ENCODE results near the gene CADPS.

Gene CADPS

DNA sequence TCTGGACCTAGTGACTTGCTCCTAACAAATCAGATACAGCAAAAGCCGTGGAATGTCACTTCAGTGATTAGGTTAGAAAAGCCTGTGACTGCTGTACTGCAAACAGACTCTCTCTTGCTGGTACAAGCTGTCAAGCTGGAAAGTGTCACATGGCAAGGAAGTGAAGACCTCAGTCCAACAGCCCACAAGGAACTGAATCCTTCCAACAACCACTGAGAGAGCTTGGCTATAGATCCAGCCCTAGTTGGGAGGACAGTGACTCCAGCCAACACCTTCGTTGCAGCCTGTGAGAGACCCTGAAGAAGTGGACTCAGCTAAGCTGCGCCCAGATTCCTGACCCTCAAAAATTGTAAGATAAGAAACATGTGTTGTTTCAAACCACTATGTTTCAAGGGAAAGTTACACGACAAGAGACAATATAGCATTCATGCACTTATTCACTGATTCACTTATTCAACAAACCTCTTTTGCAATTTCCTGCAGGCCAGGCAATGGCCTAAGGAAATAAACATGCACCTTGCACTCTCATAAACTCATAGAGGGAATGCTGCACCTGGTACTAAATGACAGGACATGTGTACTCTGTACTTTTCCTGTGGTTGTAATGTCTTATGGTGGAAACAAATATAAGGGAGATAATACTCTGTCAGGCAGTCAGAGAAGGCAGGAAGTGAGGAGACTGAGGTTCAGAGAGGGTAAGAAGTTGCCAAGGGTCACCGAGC lies 142.9 kb downstream of the CADPS start:
- no peak for DNase-seq

DNA sequence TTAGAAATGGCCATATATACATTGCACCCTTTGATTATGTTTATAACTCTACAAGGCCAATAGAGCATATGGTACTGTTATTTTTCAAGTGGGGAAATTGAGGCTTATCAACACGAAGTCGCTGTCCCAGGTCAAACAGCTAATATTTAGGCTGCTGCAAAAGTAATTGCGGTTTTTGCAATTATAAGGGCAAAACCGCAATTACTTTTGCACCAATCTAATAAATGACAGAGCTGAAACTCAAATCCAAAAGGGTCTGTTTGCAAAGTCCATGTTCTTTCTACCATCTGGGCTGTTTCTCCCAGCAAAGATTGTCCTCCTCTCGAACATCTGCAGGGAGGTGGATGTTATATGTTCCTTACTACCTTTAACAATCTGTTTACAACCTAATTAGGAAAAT lies 147.2 kb downstream of the CADPS start:
- no peak for DNase-seq

- DNase-seq: no peak
These were observed 147.7 kb downstream of the CADPS start for GRCh38 chr3:62727536-62727935.

GRCh38 chr3:62724503-62724902 lies 150.7 kb downstream of the CADPS start:
- DNase-seq: no peak

DNA sequence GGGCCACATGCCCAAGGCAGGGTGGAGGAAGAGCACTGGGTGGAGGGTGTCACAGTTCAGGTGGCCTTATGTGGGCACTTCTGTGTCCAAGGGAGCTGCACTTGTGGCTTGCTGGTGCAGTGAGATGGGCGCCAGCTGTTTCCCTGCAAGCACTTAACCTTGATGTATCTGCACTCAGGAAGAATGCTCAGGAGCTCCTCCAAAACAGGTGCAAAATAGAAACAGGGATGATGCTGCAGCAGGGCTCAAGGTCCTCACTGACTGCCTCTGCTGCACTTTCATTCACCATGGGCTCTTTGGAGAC lies 151.3 kb downstream of the CADPS start:
- no peak for DNase-seq

GRCh38 chr3:62723166-62723913 lies 151.9 kb downstream of the CADPS start:
- DNase-seq: no peak

- DNase-seq: no peak
These were observed 152.9 kb downstream of the CADPS start for GRCh38 chr3:62722344-62722743.

DNA sequence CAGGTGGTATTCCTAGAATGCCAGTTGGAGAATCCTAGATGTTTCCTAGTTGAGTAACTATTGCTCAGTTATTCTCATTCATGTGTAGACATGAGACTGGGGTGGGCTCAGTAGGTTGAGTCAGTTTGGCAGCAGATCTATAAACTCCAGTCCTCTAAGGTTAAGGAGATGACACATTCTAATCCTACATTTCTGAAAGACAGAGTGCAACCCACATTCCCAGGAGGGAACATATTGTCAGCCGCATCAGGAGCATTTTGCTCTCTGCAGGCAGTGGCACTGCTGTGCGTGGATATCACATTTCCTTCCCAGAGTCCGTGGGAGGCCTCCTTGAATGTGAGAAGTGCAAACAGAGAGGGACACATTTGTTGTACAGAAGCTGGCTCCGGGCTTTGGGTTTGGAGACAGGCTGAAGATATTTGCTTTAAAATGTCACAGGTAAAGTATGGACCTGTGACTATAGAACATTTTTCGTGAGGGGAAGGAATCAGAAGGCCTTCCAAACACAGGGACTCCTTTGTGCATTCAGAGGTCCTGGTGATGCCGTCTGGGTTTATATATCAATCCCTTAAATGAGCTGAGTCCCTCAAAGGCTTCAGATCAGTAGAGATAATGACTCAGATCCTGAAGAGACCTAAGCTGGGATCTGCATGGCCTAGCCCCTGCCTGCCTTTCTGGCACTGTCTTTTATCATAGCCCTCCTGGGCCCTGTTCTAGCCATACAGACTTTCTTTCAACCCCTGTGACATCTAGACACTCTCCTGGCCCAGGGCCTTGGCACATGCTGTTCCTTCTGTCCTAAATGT lies 156.5 kb downstream of the CADPS start:
- no peak for DNase-seq

GRCh38 chr3:62718011-62718410 lies 157.2 kb downstream of the CADPS start:
- no peak for DNase-seq

- DNase-seq: no peak
These were observed 162.5 kb downstream of the CADPS start for GRCh38 chr3:62712746-62713145.

- no peak for DNase-seq
These were observed 164.5 kb downstream of the CADPS start for GRCh38 chr3:62710751-62711150.

DNA sequence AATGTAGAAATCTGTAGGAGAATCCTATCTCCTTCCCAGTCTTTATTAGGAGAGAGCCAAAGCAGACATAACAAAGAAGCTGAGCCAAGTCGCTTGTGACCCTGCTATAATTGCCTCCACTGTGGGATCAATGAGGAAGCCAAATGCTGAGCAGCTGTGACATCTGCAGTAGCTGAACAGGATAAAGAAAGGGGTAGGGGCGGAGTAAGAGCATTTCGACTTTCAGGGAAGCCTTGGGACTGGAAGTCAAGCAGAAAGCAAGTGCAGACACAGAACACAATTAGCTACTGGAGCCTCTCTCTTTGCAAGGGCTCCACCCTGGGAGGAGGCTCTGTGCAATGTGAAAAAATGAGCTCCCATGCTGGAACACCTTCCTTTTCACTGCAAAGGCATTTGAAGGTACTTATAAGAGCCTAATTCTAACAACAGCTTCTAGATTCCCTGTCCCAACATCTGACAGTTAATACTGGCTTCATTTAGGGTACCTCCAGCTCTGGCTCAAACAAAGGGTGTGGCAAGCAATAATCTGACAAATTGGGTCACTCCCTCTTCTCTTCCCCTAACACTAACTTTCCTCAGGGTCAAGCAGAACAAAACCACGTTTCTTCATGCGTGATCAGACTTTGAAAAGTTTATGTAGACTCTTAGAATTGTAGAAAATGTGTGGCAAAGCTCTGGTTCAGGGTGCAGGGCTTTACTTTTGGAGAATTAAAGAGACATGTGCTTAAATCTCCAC lies 166.4 kb downstream of the CADPS start:
- no peak for DNase-seq

DNA sequence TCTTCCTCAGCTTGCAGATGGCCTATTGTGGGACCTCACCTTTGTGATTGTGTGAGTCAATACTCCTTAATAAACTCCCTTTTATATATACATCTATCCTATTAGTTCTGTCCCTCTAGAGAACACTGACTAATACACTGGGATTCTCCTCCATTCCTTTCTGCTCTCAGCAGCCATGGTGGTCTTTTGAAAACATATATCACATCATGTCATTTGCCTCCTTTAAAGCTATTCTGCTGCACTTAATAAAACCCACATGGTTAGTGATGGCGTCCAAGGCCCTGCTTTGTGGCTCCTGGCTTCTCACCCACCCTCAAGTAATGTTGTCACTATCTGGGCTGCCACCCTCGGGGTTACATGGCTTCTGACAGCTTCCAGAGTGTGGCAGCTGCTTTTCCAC lies 169.5 kb downstream of the CADPS start:
- no peak for DNase-seq

DNA sequence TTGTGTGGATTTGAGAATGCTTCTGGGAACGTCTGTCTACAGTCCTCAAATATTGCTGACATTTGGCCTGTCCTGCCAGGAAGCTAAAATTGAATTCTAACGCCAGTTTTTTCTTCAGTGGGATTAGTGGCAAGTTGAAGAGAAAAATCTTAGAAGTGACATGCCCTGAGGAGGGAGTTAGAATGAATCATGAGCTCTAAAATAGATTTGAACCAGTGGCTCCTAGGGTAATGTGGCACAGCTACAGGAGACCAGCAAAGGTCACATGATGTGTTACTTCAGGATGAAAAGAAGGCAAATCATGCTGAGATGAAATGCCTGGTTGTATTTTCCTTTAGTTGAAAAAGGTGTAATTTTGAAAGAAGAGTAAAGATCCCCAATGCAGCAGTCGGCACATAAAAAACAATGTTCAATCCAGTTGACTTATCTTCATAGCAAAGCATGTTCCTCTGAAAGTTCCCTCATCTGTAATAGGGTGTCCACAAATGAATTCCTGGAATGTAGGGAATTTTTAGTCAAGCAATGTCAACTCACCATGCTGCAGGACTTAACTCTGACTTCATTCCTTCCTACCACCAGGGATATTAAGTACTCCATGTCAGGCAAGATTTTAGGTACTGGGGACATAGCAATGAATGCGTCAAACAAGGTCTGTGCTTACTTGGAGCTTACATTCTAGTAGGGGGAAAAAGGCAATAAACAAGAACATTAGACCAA lies 171.6 kb downstream of the CADPS start:
- DNase-seq: no peak

GRCh38 chr3:62700357-62700756 lies 174.9 kb downstream of the CADPS start:
- DNase-seq: no peak

DNA sequence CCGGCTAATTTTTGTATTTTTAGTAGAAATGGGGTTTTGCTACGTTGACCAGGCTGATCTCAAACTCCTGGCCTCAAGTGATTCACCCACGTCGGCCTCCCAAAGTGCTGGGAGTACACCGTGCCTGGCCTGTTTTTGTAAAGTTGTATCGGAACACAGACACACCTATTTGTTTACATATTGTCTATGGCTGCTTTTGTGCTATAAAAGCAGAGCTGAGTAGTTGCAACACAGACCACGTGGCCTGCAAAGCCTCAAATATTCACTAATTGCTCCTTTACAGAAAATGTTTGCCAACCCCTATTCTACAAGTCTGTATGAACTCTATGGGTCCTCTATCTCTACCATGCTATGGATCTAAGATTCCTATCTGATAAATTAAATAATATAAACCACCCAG lies 175.5 kb downstream of the CADPS start:
- DNase-seq: no peak

DNA sequence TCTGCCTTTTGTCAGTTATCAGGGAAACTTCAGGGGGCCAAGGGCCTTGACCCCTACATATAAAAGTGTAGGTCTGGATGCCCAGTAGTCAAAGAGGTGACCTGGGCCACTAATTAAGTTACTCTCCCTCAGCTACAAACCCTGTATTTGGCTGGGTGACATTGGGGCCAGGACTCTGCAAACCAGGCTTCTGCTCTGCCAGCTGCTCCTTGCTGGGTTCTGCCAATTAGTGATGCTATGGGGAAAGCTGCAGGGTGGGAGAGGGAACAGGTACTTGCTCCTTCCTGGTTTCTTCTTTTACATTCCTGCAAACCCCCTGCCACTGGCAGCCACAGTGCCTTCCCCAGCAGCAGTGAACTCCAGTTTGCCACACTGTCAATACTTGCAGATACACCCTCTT lies 179.2 kb downstream of the CADPS start:
- no peak for DNase-seq

GRCh38 chr3:62688812-62689211 lies 186.4 kb downstream of the CADPS start:
- DNase-seq: no peak

DNA sequence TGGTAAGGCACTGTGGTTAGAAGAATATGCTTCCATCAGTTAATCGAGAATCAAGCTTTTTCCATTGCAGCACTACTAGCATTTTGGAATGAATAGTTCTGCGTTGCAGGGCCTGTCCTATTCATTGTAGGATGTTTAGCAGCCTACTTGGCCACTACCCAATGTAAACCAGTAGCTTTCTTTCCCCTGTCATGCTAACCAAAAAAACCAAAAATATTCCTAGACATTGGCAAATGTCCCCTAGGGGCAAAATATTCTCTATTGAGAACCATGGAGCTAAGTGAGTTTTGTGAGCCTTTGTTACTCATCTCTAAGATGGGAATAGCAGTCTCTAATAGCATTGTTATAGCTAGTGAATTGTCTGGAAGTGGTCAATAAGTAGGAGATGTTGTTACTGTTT lies 187.2 kb downstream of the CADPS start:
- DNase-seq: no peak

- no peak for DNase-seq
These were observed 188.5 kb downstream of the CADPS start for GRCh38 chr3:62686503-62687294.

- DNase-seq: no peak
These were observed 192.4 kb downstream of the CADPS start for GRCh38 chr3:62682826-62683225.

DNA sequence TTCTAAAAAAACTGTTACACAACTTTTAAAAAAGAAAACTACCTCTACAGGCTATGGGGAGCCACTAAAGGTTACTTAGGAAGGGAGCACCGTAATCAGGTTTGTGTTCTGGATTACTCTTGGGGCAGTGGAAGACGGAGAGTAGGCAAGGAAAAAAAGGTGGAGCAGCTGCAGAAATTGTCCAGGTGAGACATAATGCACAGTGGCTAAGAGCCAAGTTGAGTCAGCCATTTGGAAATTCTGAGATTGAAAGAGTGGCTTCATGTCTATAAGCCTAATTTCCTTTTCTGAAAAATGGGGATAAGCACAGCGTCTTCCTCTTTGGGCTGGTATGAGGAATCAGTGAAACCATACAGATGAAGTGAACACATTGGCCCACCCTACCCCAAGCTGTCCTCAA lies 195.2 kb downstream of the CADPS start:
- DNase-seq: no peak
